SK-N-SH (cell line): ENCODE measurements around the gene CD274.

ENCODE experiments used
- GABPA ChIP-seq: IDR thresholded peaks from 2 replicates; pipeline ENCODE4 v1.4.0; 2012; ENCODE audit warnings: low read depth, mild to moderate bottlenecking
- RAD21 ChIP-seq: IDR thresholded peaks from 2 replicates; pipeline ENCODE4 v1.6.1; 2012; ENCODE audit warnings: mild to moderate bottlenecking, low read length
- USF2 ChIP-seq: fragments of 150-350 bp; IDR thresholded peaks from 2 replicates; pipeline ENCODE4 v1.6.1; 2017; ENCODE audit warnings: antibody characterized with exemption, low read length, low read depth, borderline replicate concordance
- TF ChIP-seq, protein P1 (sequence below): fragments of 200-600 bp; sonication (generic); IDR thresholded peaks from 2 replicates; pipeline ENCODE4 v1.6.1; 2017; ENCODE audit warnings: antibody characterized with exemption, mild to moderate bottlenecking, moderate library complexity

- TF ChIP-seq, protein P1, sequence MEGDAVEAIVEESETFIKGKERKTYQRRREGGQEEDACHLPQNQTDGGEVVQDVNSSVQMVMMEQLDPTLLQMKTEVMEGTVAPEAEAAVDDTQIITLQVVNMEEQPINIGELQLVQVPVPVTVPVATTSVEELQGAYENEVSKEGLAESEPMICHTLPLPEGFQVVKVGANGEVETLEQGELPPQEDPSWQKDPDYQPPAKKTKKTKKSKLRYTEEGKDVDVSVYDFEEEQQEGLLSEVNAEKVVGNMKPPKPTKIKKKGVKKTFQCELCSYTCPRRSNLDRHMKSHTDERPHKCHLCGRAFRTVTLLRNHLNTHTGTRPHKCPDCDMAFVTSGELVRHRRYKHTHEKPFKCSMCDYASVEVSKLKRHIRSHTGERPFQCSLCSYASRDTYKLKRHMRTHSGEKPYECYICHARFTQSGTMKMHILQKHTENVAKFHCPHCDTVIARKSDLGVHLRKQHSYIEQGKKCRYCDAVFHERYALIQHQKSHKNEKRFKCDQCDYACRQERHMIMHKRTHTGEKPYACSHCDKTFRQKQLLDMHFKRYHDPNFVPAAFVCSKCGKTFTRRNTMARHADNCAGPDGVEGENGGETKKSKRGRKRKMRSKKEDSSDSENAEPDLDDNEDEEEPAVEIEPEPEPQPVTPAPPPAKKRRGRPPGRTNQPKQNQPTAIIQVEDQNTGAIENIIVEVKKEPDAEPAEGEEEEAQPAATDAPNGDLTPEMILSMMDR, result no peak
- TF ChIP-seq USF2 (no peak), GABPA (no peak), RAD21 (no peak)
These were observed 48.8 kb downstream of the CD274 start for GRCh38 chr9:5499157-5499556.
